PC-9 (cell line): ENCODE data around the gene CCR7. TPM values are rescaled to one million over a fixed set of nuclear protein-coding genes. Genes with fewer than 3 reads are reported as not detected.
A peak's percentile ranks its signal among the peaks of the same experiment; 100 is the strongest.

ENCODE experiments used
- BruUV-seq: library from RNA; stranded (reverse); fragments of 400-500 nt; replicated peaks from 2 replicates; lab custom pipeline; 2021; lab: Mats Ljungman, UMichigan
- CTCF ChIA-PET: fragments of 300-600 bp; sonication (Branson Sonifier 250); formaldehyde crosslinking; loops from one replicate; lab custom pipeline; 2022; ENCODE audit warnings: antibody characterized with exemption; lab: Charles Lee
- POLR2A ChIA-PET: fragments of 300-600 bp; sonication (Branson Sonifier 250); formaldehyde crosslinking; loops from one replicate; lab custom pipeline; 2022; ENCODE audit warnings: antibody characterized with exemption; ENCODE audit not compliant: unreplicated experiment; lab: Charles Lee
- DNase-seq, 2 experiments: peaks; one replicate each; pipeline versions ENCODE4 v3.0.0 to v3.0.0-alpha.2; 2015 to 2022; ENCODE audit warnings: mixed read lengths in 1 of 2
- H2AFZ ChIP-seq: fragments of 200-600 bp; sonication (generic); 2 replicates; pipeline ENCODE4 v1.8.1; 2017; ENCODE audit warnings: antibody characterized with exemption
- H3F3A ChIP-seq: fragments of 200-600 bp; sonication (generic); 2 replicates; pipeline ENCODE4 v1.8.1; 2017; ENCODE audit warnings: antibody characterized with exemption, mild to moderate bottlenecking, low read depth; ENCODE audit not compliant: insufficient read depth
- H3K27ac ChIP-seq: fragments of 200-600 bp; sonication (generic); 2 replicates; pipeline ENCODE4 v1.6.1; 2016; ENCODE audit warnings: mixed run types
- H3K27me3 ChIP-seq: fragments of 200-600 bp; sonication (generic); 2 replicates; pipeline ENCODE4 v1.6.1; 2016; ENCODE audit warnings: low read depth, mixed run types; ENCODE audit not compliant: insufficient read depth
- H3K36me3 ChIP-seq: fragments of 200-600 bp; sonication (generic); 2 replicates; pipeline ENCODE4 v1.6.1; 2016; ENCODE audit warnings: low read depth, mixed run types
- H3K4me1 ChIP-seq: fragments of 200-600 bp; sonication (generic); replicated peaks from 2 replicates; pipeline ENCODE4 v1.6.1; 2016; ENCODE audit warnings: mixed run types; ENCODE audit not compliant: insufficient read depth
- H3K4me2 ChIP-seq: fragments of 200-600 bp; sonication (generic); 2 replicates; pipeline ENCODE4 v1.6.1; 2017; ENCODE audit warnings: mixed run types
- H3K4me3 ChIP-seq: fragments of 200-600 bp; sonication (generic); 2 replicates; pipeline ENCODE4 v1.6.1; 2016; ENCODE audit warnings: mixed run types
- H3K79me2 ChIP-seq: fragments of 200-600 bp; sonication (generic); 2 replicates; pipeline ENCODE4 v1.6.1; 2017; ENCODE audit warnings: low read depth, mixed run types
- H3K9me2 ChIP-seq: fragments of 200-600 bp; sonication (generic); 2 replicates; pipeline ENCODE4 v1.8.1; 2017; ENCODE audit warnings: mild to moderate bottlenecking; ENCODE audit not compliant: insufficient read depth
- H3K9me3 ChIP-seq: fragments of 200-600 bp; sonication (generic); 2 replicates; pipeline ENCODE4 v1.8.1; 2016; ENCODE audit warnings: low read depth; ENCODE audit not compliant: insufficient read depth
- H4K20me1 ChIP-seq: fragments of 200-600 bp; sonication (generic); 2 replicates; pipeline ENCODE4 v1.8.1; 2017; ENCODE audit not compliant: insufficient read depth
- CTCF ChIP-seq: fragments of 200-600 bp; sonication (generic); conservative IDR thresholded peaks from 2 replicates; pipeline ENCODE4 v1.6.1; 2017; ENCODE audit warnings: mixed run types, antibody characterized with exemption, mild to moderate bottlenecking, moderate library complexity
- EZH2 ChIP-seq: fragments of 200-600 bp; sonication (generic); IDR thresholded peaks from 2 replicates; pipeline ENCODE4 v1.8.0; 2017; ENCODE audit warnings: antibody characterized with exemption, low read depth
- intact Hi-C: fragments of 100-400 bp; cut with micrococcal nuclease; formaldehyde crosslinking; loops from one replicate; pipeline ENCODE4 v1.10.0; 2022; ENCODE audit not compliant: unreplicated experiment
- total RNA-seq: library from RNA; stranded (reverse); gene quantifications from 2 replicates; pipeline ENCODE4 v1.2.3, GENCODE V29; 2021

The CCR7 gene
- total RNA-seq, 1 experiment from 2014 or later, result not detected

- Histone ChIP-seq H3K9me3 (no peaks in the 10 kb centered on the region), H3K27me3 (no peaks in the 10 kb centered on the region), H3K4me1 (peaks cover 44% of the 10 kb centered on the region), H4K20me1 (no peaks in the 10 kb centered on the region), H2AFZ (no peak overlapping the region), H3K79me2 (no peaks in the 10 kb centered on the region), H3K4me3 (no peak overlapping the region), H3K4me2 (no peak overlapping the region), H3K9me2 (no peaks in the 10 kb centered on the region), H3K27ac (no peak overlapping the region), H3F3A (peaks cover 16% of the 10 kb centered on the region; the same call in 1 of the 2 replicates), H3K36me3 (no peaks in the 10 kb centered on the region)
- TF ChIP-seq EZH2 (no peak), CTCF (no peak)
- POLR2A ChIA-PET, result no interaction called here
- BruUV-seq, result no TSS peak
- intact Hi-C loops, result no loop called here
- peak in 1 of 2 experiments; percentile 17 for DNase-seq
- CTCF ChIA-PET, result no interaction called here
Observed at GRCh38 chr17:40506786-40507185, 58.5 kb downstream of the CCR7 start.

Other genes starting within 250 kb of the CCR7 start
- not detected in 2 replicates for gene GJD3, start 200.7 kb downstream of the CCR7 start, total RNA-seq
- 156 and 235 TPM in 2 replicates for gene TOP2A, start 147.6 kb downstream of the CCR7 start, total RNA-seq
- gene IGFBP4, start 122.0 kb downstream of the CCR7 start, total RNA-seq, result 138 and 211 TPM in 2 replicates
- gene TNS4, start 63.8 kb downstream of the CCR7 start, total RNA-seq, result 17.4 and 23.5 TPM in 2 replicates
- 75.0 and 90.8 TPM in 2 replicates for gene SMARCE1, start 82.3 kb upstream of the CCR7 start, total RNA-seq
- not detected in 2 replicates for gene KRT222, start 99.7 kb upstream of the CCR7 start, total RNA-seq
- gene KRT24, start 138.3 kb upstream of the CCR7 start, total RNA-seq, result not detected in 2 replicates
- not detected in 2 replicates for gene KRT25, start 189.9 kb upstream of the CCR7 start, total RNA-seq
- not detected in 2 replicates for gene KRT26, start 206.7 kb upstream of the CCR7 start, total RNA-seq
- not detected in 2 replicates for gene KRT27, start 217.1 kb upstream of the CCR7 start, total RNA-seq
- not detected in 2 replicates for gene KRT28, start 234.5 kb upstream of the CCR7 start, total RNA-seq